ENCODE measurements around the gene RNU4-1.
"Not testable (repeated sequence)": the region's sequence is repeated elsewhere in the genome, so short reads cannot be mapped to it uniquely, and the experiment has no call there.

Gene RNU4-1

GRCh38 chr12:120292661-120293531 is at the start of gene RNU4-1:
Gene RNU4-1, minus strand, starts transcription at chr12:120293237.
- DNase-seq = peak; percentile 85

- DNase-seq = no peak
Measured at GRCh38 chr12:120342175-120343038, 49.4 kb upstream of the RNU4-1 start.

GRCh38 chr12:120339256-120339655 is 46.2 kb upstream of the RNU4-1 start:
- no peak for DNase-seq

DNA sequence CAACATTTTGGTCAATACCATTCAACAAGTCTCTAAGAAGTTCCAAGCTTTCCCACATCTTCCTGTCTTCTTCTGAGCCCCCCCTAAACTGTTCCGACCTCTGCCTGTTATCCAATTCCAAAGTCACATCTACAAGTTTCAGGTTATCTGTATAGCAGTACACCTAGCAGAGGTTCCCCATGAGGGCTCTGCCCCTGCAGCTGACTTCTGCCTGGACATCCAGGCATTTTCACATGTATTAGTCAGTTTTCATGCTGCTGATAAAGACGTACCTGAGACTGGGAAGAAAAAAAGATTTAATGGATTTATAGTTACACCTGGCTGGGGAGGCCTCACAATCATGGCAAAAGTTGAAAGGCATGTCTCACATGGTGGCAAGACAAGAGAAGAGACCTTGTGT is 44.7 kb upstream of the RNU4-1 start:
- DNase-seq = no peak

DNA sequence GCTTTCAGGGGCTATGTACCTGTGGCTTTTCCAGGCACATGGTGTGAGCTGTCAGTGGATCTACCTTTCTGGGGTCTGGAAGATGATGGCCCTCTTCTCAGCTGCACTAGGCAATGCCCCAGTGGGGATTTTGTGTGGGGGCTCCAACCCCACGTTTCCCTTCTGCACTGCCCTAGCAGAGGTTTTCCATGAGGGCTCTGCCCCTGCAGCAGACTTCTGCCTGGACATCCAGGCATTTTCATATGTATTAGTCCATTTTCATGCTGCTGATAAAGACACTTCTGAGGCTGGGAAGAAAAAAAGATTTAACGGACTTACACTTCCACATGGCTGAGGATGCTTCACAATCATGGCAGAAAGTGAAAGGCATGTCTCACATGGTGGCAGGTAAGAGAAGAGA is 43.4 kb upstream of the RNU4-1 start:
- DNase-seq = not testable (repeated sequence)

GRCh38 chr12:120335447-120335846 is 42.4 kb upstream of the RNU4-1 start:
- peak; percentile 60 for DNase-seq

GRCh38 chr12:120332523-120332922 is 39.5 kb upstream of the RNU4-1 start:
- DNase-seq = no peak

DNA sequence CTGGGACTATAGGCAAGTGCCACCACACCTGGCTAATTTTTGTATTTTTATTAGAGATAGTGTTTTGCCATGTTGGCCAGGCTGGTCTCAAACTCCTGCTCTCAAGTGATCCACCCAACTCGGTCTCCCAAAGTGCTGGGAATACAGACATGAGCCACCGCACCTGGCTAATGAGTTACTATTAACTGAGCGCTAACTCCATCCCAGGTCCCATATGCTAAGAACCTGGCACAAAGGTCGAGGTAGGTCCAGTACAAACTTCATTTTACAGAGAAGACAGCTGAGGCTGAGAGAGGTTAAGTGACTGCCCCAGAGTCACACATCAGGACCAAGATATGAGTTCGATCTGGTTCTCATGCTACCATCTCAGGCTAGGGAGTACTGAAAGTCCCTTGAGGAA is 39.0 kb upstream of the RNU4-1 start:
- no peak for DNase-seq

DNA sequence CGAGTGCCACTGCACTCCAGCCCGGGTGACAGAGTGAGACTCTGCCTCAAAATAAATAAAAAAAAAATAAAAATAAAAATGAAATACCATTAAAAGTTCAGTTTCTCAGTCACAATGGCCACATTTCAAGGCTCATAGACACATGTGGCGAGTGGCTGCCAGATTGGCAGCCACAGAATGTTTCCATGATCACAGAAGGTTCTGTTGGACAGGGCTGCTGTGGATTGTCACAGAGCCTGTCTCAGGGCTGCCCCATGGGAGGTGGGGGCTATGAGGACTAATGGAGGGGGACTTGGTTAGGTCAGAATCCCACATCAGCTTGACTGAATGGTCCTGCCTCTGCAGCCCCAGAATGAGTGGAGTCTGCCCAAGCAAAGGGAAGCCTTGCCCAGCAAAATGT is 38.4 kb upstream of the RNU4-1 start:
- DNase-seq = no peak

- DNase-seq = no peak
Measured at GRCh38 chr12:120328228-120328627, 35.2 kb upstream of the RNU4-1 start.

GRCh38 chr12:120327593-120327992 is 34.6 kb upstream of the RNU4-1 start, which contains the start of gene PLA2G1B:
Gene PLA2G1B, minus strand, starts transcription at chr12:120327779. Its CDS starts 26 bp downstream, at chr12:120327753.
- no peak for DNase-seq

- DNase-seq = no peak
Measured at GRCh38 chr12:120324841-120325417, 31.9 kb upstream of the RNU4-1 start.

DNA sequence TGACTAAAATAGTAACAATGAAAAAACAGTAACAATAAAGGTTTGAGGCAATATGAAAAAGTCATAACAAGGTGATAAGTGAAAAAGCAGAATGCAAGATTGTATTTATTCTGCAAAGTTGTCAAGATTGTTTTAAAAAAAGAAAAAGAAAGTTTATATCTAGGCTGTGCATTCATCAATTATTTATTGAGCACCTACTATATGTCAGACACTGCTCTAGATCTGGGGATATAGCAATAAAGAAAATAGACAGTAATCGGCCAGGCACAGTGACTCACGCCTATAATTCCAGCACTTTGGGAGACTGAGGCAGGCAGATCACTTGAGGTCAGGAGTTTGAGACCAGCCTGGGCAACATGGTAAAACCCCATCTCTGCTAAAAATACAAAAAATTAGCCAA is 30.7 kb upstream of the RNU4-1 start:
- no peak for DNase-seq

GRCh38 chr12:120321382-120322202 is 28.6 kb upstream of the RNU4-1 start:
- no peak for DNase-seq

DNA sequence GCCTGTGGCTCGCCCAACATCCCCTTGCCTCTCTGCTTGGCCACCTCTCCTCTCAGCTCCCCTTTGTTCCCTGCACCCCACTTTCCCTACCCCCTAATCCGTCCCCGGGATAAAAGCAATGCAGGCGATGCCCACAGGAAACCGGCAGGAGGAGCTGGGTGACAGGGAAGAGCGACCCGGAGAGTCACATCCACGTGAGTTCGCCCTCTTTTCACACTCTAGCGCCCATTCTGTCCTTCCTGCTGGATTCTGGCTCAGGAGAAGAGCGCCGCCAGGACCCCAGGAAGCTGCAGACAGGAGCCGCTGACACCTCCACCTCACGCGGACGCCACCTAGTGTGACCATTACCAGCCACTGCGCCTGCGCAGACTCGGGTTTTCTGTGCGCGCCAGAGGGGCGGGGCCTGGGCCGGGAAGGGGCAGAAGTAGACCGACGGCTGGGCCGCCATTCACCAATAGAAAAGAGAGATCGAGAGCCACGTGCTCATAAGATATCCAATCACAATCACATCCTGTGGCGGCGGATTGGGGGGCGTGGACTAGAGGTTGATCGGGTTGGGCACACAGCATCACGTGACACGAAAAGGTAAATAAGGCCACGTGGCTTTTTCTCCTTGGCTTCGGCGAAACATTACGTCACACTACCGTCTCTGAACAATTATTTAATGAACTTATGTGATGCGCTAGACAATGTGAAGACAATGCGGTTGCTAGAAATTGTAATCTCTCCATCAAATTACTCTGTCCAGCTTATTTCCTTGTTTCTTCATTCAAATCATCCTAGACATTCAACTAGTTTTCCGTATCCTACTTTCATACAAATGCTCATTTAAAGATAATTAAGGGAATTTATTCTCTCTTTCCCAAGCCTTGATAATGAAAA is 24.4 kb upstream of the RNU4-1 start:
- peak; percentile 99 for DNase-seq

- DNase-seq = no peak
Measured at GRCh38 chr12:120316798-120317223, 23.8 kb upstream of the RNU4-1 start.

GRCh38 chr12:120314220-120314619 is 21.2 kb upstream of the RNU4-1 start:
- no peak for DNase-seq

GRCh38 chr12:120301962-120302815 is 9.2 kb upstream of the RNU4-1 start, which contains the start of gene SIRT4:
Gene SIRT4, plus strand, starts transcription at chr12:120302321. Its CDS starts 1,241 bp downstream, at chr12:120303562.
- DNase-seq = peak; percentile 91

DNA sequence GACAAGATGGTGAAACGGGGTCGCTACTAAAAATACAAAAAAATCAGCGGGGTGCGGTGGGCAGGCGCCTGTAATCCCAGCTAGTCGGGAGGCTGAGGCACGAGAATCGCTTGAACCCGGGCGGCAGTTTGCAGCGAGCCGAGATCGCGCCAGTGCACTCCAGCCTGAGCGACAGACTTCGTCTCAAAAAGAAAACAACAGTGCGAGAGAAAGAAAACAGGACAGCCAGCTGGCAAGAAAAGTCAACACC is 701 bp downstream of the RNU4-1 start:
- no peak for DNase-seq

DNA sequence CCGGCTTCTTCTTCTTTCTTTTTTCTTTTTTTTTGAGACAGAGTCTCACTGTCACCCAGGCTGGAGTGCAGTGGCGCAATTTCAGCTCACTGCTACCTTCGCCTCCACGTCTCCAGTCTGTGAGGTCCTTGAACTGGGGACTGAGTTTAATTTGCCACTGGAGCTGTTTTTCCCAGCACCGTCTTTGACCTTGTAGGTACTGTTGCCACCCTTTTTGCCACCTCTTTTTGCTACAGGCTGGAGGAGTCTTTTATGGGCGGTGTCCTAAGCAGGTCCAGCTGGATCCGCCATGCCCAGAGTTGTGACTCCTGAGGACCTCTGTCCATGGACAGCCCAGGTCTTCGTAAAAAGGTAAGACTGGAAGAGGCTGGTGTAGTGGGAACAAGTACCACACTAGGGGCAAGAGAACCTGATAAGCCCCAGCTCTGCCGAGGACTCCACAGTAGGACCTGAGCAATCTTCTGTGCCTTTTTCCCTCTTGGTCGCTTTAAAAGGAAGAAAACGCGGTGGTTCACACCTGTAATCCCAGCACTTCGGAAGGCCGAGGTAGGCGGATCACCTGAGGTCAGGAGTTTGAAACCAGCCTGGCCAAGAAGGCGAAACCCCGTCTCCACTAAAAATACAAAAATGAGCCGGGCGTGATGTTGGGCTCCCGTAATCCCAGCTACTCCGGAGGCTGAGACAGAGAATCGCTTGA is 2.3 kb downstream of the RNU4-1 start:
- no peak for DNase-seq
